Eye (tissue), 1 donor: ENCODE data around the gene AP1M1.
"Not testable (repeated sequence)": the region's sequence is repeated elsewhere in the genome, so short reads cannot be mapped to it uniquely, and the experiment has no call there.

Experiments used
- DNase-seq: peaks from one replicate; pipeline ENCODE4 v3.0.0-alpha.2; 2015

AP1M1 gene

DNA sequence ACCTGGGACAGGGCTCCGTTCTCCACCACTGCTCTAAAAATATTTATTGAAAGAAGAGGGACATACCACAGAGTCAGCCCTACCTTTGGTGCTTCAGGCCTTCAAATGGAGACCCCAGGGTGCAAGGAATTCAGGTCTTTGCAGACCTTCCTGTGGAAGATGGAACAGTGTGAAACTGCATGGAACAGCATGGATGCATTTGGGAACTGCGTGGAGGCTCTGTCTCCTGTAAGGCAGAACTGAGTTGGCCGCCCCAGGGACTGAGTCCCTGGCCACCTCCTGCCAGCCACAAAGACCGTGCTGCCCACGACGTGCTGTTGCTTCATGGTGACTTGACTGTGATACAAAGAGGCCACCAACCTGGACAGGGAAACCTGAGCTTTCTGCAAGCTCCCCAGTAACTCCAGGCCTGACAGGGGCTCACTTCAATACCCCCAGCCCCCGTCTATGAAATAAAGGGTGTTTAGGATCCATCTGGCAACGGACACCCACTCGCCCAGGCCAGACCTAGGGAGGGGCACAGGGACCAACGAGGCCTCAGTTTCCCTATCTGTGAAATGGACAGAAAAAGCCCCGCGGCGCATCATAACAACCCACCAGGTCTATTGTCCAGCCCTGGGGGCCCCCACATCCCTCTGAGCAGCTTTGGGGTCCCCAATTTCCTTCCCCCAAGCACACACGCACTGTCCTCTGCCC is 68.3 kb downstream of the AP1M1 start:
- no peak for DNase-seq

DNA sequence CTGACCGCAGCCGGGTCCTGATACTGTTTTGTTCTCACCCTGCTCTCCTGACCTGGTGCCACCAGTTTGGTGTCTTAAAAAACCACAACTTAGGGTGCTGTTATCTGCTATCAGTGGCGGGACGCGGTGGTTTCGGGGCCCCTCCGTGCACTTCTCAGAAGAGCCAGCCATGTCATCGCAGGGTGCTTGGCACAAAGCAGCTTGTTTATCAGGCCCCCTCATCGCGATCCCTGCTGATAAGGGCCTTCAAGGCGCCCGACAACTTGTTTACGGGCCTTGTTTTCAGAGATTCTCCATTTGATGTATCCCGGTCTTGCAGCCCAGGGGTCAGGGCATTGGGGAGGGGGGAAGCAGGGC is 68.9 kb downstream of the AP1M1 start:
- DNase-seq, result no peak

DNA sequence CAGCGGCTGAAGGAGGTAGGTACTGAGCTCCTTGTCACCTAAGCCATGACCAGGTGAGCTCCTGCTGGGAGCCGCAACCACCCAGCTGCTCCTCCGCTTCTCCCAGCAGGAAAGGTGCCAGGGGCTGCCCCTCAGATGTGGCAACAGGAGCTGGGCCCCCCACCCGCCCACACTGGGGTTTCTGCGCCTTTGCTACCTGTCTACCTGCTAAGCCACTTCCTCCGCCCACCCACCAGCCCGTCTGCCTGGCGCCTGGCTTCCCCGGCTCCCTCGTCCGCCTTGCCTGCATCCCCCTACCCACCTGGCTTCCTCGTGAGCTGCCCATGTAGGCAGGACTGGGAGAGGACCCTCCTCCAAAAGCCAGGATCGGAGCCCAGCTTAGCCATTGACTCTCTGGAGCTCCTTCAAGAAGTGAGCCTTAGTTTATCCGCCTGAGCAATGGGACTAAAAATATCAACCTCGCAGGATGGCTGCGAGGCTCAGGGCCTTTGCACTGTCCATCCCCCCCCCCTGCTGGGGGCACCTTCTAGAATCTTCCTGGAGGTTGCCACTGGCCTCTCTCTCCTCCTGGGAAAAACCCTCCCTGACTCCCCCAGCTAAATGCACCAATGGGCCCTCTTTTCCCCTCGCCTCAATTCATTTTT is 71.1 kb downstream of the AP1M1 start:
- no peak for DNase-seq

DNA sequence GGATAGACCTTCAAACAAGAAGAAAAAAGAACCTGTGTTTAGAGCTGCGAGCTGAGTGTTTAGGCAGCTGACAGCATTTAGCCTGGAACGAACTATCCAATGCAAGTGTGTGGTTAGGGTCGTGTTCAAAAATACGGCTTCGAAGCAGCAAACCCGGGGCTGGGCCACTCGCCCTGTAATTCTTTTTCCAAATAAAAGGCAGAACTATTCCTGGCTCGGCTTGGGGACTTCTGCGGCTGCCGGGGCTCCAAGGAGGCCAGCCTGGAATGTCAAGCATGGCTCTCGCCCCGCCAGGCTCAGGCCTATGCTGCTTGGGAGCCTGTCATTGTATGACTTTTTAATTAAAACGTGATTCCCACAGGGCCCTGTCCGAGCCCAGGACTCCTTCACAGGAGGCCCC is 75.2 kb downstream of the AP1M1 start:
- peak; percentile 73 for DNase-seq

DNA sequence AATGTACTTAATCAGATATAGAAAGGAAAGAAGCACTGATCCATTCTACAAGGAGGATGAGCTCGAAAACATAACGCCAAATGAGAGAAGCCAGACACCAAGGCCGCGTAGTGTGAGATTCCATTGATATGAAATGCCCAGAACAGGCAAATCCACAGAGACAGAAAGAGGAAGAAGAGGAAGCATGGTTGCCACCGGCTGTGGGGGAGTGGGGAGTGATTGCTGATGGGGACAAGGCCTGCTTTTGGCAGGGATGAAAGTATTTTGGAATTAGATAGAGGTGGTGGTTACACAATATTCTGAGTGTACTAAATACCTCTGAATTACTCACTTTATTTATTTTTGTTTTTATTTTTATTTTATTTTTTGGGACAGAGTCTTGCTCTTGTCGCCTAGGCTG is 76.7 kb downstream of the AP1M1 start:
- DNase-seq, result no peak

DNA sequence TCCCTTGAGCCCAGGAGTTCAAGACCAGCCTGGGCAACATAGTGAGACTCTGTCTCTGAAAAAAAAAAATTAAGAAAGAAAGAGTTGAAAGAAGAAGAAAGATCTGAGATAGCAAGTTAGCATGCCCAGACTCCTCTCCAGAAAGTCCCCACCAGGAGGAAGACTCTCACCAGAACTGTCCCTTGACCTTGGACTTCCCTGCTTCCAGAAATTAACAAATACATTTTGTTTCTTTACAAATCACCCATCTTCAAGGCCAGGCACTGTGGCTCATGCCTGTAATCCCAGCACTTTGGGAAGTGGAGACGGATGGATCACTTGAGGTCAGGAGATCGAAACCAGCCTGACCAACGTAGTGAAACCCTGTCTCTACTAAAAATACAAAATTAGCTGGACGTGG is 82.6 kb downstream of the AP1M1 start:
- no peak for DNase-seq

DNA sequence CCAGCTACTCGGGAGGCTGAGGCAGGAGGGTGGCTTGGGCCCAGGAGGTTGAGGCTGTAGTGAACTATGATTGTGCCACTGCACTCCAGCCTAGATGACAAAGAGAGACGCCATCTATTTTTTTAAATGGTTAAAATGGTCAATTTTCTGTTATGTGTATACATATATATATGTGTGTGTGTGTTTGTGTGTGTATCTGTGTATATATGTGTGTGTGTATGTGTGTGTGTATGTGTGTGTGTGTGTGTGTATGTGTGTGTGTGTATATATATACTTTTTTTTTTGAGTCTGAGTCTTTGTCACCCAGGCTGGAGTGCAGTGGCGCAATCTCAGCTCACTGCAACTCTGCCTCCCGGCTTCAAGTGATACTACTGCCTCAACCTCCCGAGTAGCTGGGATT is 84.0 kb downstream of the AP1M1 start:
- no peak for DNase-seq

DNA sequence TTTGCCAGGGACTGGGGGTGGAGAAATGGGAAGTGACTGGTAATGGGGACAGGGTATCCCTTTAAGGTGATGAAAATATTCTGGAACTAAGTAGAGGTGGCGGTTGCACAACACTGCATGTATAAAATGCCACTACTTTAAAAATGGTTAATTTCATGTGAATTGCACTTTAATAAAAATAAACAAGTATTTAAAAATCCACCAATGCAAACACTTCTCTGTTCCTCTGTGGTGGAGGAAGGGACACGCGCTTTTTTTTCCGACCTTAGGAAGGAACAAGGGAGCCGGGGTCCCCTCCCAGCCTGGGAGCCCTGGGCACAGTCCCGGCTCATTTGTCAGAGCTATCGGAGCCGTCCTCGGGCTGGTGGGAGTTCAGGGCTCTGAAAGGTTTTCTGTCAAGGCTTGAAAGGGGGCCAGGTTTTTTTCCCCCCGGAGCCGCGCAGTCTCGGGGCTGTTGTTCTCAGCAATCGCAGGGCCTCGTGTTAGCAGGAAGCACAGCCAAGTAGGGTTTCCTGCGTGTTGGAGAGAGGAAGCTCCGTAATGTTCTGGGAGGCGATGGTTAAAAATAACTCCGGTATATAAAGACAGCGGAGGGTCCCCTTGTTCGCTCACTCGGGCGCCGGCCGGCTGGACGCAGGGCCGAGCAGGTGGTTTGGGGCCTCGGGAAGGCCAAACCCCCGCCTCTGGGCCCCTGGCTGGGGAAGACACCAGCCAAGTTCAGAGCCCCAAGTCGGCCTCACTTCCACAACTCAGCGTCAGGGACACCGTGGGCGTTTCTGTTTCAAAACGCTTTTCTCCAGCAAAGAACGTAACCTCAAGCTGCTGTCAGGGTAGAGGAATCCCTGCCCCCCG is 85.7 kb downstream of the AP1M1 start:
- DNase-seq, result peak; percentile 77

DNA sequence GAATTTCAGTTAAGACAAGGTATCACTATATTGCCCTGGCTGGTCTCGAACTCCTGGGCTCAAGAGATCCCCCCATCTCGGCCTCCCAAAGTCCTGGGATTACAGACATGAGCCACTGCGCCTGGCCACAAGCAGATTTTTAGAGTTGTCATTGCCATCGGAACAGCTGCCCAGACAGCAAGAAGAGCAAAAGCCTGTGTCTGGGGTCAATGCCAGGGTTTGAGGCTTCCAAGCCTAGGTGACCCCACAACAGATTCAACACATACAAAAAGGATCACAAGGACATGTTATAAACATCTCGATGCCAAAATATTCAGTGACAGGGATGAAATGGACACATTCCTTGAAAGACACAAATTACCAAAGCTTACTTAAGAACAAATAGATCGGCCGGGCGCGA is 86.8 kb downstream of the AP1M1 start:
- no peak for DNase-seq

DNA sequence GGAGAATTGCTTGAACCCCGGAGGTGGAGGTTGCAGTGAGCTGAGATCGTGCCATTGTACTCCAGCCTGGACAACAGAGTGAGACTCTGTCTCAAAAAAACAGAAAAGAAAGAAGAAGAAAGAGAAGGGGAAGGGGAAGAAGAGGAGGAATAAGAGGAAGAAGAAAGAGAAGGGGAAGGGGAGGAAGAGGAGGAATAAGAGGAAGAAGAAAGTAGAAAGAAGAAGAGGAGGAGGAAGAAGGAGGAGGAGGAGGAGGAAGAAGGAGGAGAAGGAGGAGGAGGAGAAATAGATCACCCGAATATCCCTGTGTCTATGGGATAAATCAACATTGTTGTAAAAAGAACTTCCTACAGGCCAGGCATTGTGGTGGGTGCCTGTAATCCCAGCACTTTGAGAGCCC is 87.4 kb downstream of the AP1M1 start:
- not testable (repeated sequence) for DNase-seq

DNA sequence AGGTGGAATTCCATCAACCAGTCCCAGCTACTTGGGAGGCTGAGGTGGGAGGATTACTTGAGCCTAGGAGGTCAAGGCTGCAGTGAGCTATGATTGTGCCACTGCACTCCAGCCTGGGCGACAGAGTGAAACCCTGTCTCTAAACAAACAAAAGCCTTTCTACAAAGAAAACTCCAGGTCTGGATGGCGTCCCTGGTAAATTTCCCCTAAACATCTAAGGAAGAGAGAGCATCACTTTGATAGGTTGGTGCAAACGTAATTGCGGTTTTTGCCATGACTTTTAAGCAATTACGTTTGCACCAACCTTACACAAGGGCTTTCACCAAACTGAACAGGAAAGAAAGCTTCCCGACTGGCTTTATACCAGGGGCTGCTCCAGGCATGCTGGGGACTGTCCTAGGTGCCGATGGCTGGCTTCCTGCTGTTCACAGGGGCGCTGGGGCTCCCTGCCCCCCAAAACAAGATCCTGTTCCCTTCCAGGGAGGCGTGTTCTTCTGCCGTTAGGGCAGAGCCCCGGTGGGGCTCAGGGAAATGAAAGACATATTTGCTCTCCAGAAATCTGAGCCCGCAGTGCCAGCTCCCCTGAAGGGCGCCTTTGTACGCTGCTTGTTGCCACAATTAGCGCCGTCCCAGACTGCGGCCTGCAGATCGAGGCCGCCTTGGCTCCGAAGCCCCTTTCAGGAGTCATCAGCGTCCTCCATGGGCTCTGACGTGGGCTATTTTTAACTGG is 88.2 kb downstream of the AP1M1 start:
- DNase-seq, result peak; percentile 73

DNA sequence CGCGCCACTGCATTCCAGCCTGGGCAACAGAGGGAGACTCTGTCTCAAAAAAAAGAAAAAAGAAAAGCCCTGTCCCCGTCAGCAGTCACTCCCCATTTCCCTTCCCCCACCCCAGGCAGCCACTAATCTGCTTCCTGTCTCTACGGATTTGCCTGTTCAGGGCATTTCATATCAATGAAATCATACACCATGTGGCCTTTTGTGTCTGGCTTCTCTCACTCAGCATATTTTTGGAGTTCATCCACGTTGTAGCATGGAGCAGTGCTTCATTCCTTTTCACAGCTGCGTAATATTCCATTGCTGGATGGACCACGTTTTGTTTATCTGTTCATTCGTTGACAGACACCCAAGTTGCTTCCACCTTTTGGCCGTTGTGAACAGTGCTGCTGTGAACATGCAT is 90.8 kb downstream of the AP1M1 start:
- DNase-seq, result no peak

DNA sequence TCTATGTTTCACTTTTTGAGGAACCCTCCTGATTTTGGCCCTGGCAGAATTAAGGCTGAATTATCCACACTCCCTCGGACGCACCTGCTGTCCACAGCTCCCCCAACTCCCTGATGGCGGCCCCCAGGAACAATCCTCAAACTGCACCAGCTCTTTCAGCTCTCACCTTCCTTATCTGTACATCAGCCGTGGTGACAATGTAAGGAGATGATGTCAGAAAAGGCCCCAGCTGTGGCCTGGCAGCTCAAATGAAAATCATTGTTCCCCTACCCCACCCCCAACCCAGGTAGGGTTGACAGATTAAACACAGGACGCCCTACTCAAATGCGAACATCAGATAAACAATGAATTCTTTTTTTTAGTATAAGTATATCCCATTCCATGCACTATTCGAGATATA is 91.9 kb downstream of the AP1M1 start:
- DNase-seq, result no peak

DNA sequence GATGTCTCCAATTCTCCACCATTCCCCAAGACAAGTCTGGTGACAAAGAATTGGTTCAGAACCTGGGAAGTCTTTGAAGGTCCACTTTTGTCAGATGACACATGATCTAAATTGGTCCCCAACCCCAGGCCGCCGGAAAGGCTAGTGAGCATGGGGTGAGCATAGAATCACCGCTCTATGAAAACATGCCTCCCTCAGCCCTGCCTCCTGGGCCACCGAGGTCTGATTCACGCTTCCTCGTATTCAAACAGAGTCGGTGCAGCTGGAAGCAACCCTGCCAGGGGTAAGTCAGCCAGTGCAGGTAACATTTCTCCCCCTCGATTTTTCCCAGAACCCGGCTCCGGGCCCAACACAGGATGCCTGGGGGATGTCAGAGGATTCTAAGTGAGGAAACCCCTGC is 93.0 kb downstream of the AP1M1 start:
- no peak for DNase-seq

DNA sequence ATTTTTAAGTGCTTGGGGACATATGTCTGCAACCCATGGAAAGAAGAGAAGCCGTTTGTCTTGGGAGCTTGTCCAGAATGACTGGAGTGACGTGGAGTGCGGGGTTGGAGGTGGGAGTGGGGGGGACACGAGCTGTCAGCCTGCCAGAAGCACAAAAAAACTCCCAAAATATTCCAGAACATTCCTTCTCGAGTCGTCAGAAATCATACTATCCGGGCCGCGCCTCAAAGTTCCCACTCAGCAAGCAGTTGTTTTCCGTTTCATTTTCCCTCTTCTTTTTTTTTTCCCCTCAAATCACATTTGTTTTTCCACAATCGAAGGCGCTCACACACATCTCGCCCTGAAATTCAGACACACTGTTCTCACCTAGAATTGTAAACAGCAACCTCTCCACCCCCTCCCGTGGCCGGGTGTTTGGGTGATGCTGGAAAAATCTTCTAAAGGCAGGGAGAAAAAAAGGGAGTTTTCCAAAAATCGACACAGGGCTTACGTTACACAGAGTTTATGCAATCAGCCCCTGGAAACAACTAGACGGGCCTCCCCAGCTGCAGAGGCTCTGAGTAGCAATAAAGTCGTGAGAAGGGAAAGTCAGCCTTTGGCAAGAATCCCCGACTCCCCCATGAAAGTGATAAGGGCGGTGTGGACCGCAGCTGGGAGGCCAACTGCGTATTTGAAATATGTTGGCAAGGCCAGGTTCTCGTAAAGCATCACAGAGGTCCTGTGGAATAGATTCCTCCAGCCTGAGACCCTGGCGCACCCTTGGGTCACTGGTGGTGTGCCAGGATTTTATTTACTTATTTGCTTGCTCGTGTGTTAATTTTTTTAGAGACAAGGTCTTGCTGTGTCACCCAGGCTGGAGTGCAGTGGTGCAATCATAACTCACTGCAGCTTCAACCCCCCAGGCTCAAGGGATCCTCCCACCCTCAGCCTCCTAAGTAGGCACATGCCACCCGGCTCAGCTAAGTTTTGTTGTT is 95.7 kb downstream of the AP1M1 start:
- peak; percentile 79 for DNase-seq

DNA sequence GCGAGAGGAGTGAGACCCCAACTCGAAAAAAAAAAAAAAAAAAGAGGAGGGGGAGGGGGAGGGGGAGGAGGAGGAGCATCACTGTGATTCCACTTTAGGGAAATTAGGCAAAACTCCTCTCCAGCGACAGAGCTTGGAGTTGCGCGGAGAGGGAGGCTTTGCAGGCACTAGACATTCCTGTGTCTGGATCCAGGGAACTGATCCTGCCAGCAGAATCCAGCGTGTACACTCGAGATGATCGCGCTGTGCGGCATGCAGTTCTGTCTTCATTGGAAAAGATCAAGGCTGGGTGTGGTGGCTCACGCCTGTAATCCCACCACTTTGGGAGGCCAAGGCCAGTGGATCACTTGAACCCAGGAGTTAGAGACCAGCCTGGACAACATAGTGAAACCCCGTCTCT is 97.3 kb downstream of the AP1M1 start:
- no peak for DNase-seq
